K562 (cell line): Measurements from ENCODE around the gene PDLIM5. TPM values are rescaled to one million over a fixed set of nuclear protein-coding genes. Genes with fewer than 3 reads are reported as not detected.

Source experiments
- FOXJ2 ChIP-seq: fragments of 200-800 bp; sonication (Bioruptor generic); IDR thresholded peaks from 2 replicates; pipeline ENCODE4 v1.6.1; 2016; ENCODE audit warnings: missing genetic modification characterization, missing compliant biosample characterization
- RAD21 ChIP-seq, 2 experiments: fragments of 250-450 bp in 1 of 2; fragments of 450-650 bp in 1 of 2; sonication (Bioruptor Pico) in 1 of 2; formaldehyde crosslinking in 1 of 2; IDR thresholded peaks in 1 of 2; conservative IDR thresholded peaks in 1 of 2; 2 replicates each; pipeline versions ENCODE4 v1.4.0 to v1.8.0; 2020 to 2022; ENCODE audit warnings: mild to moderate bottlenecking in 2 of 2, moderate library complexity in 1 of 2
- RBM14 ChIP-seq: fragments of 200-400 bp; formaldehyde crosslinking; IDR thresholded peaks from 2 replicates; pipeline ENCODE4 v1.6.1; 2018; ENCODE audit warnings: low read depth, mild to moderate bottlenecking, low read length, moderate library complexity, borderline replicate concordance; ENCODE audit not compliant: insufficient read depth
- SMC3 ChIP-seq: conservative IDR thresholded peaks from 2 replicates; pipeline ENCODE4 v1.6.1; 2011; ENCODE audit warnings: low read depth, low read length, improper control_type of control experiment; ENCODE audit not compliant: insufficient read depth
- STAT5A ChIP-seq: IDR thresholded peaks from 2 replicates; pipeline ENCODE4 v1.6.1; 2012; ENCODE audit warnings: low read length, inconsistent platforms, borderline replicate concordance
- ZBTB26 ChIP-seq: fragments of 450-650 bp; formaldehyde crosslinking; IDR thresholded peaks from 2 replicates; pipeline ENCODE4 v1.4.0; 2022; ENCODE audit warnings: missing genetic modification characterization
- ZBTB40 ChIP-seq, 2 experiments: fragments of 450-650 bp in 1 of 2; sonication (generic) in 1 of 2; formaldehyde crosslinking in 1 of 2; IDR thresholded peaks; 2 replicates each; pipeline versions ENCODE4 v1.7.1 to v1.9.0; 2016 to 2022; ENCODE audit warnings: inconsistent platforms in 1 of 2, mild to moderate bottlenecking in 1 of 2, missing genetic modification reagents in 1 of 2
- ZKSCAN1 ChIP-seq: fragments of 150-350 bp; IDR thresholded peaks from 2 replicates; pipeline ENCODE4 v1.6.1; 2016; ENCODE audit warnings: low read depth, low read length
- ZNF384 ChIP-seq: IDR thresholded peaks from 2 replicates; pipeline ENCODE4 v1.6.1; 2012; ENCODE audit warnings: low read depth, low read length, improper control_type of control experiment
- ZNF584 ChIP-seq: fragments of 200-800 bp; sonication (Bioruptor generic); IDR thresholded peaks from 2 replicates; pipeline ENCODE4 v1.6.1; 2016; ENCODE audit warnings: low read depth, mild to moderate bottlenecking, missing genetic modification characterization, missing compliant biosample characterization
- polyA plus RNA-seq, 8 experiments: library from polyadenylated mRNA; depleted of rRNA in 4 of 8; stranded (reverse) in 5 of 8; unstranded in 3 of 8; fragments of >200 nt; fragmentation: Nextera tagmentation in 2 of 8; fragmentation: Illumina TruSeq in 1 of 8; extraction: Ambion mirVana in 2 of 8; extraction: Trizol in 1 of 8; gene quantifications; 2 replicates each; pipeline versions ENCODE4 v1.2.1 to v1.2.3, GENCODE V29; 2011 to 2014; ENCODE audit warnings: inconsistent platforms in 1 of 8, missing spikeins in 1 of 8
- total RNA-seq, 7 experiments: library from RNA; depleted of rRNA in 6 of 7; stranded (reverse); fragments of >200 nt in 6 of 7; fragmentation: Illumina TruSeq in 2 of 7; extraction: Trizol in 2 of 7; gene quantifications; 2 replicates each; pipeline versions ENCODE4 v1.2.1 to v1.2.3, GENCODE V29; 2011 to 2021; ENCODE audit warnings: low replicate concordance in 1 of 7

PDLIM5 gene
- total and polyA plus RNA-seq, 9 of the 15 experiments (the other 6 are each of a cell fraction or from before 2014, with no cell fraction given), result 36.9 to 127 (median 62.5) TPM

DNA sequence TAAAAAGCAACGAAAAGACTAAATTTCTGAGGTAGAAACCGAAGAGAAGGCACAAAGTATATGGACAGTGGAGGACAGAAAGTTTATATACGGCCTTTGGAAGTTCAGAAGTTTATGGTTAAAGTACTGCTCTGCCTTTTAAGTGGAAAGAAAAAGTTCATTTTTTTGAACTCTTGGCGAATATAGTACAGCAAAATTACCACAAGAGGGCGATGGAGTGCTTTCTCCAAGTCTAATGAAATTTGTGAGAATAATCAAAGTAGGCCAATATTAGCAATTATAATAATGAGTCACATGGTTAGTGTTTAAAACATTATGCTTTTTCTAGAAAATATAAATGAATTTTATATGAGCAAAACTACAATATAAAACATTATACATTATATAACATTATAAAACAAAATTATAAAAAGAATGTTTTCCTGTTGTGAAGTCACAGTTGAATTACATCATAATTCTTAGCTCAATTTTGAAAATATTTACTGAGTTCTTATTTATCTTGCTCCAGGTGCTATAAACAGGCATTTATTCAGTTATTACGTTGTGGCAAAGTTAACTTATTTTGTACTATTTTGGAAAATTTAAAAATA, 169.8 kb downstream of the PDLIM5 start (continued):
- TF ChIP-seq ZBTB40 (IDR thresholded peaks at IDR 0.05) (no peak), ZBTB40 (CRISPR knock-in tag; IDR thresholded peaks at IDR 0.05) (no peak), RAD21 (CRISPR knock-in tag; conservative IDR thresholded peaks at IDR 0.05 in 1 of 2, IDR thresholded peaks at IDR 0.05 in 1 of 2) (peak; percentile 64 to 68), ZBTB26 (no peak), SMC3 (peak; percentile 29; the same call in 1 of the 2 replicates), FOXJ2 (no peak), ZKSCAN1 (no peak), ZNF384 (peak; percentile 45; the same call in 1 of the 2 replicates), STAT5A (no peak), RBM14 (no peak), ZNF584 (CRISPR knock-in tag) (no peak)
- TF ChIP-seq, all 486 proteins: peak for 6
